Activated CD4-positive, alpha-beta T cell treated with anti-CD3 and anti-CD28 coated beads for 48 hours (primary cell): Measurements from ENCODE around the gene TAOK1.

Source experiments
- DNase-seq: peaks from one replicate; pipeline ENCODE4 v3.0.0-alpha.2; 2020

TAOK1 gene

GRCh38 chr17:29584452-29585079 lies 194.4 kb downstream of the TAOK1 start:
- no peak for DNase-seq

GRCh38 chr17:29585080-29585751 lies 195.1 kb downstream of the TAOK1 start:
- no peak for DNase-seq

GRCh38 chr17:29586676-29587469 lies 196.7 kb downstream of the TAOK1 start:
- no peak for DNase-seq

DNA sequence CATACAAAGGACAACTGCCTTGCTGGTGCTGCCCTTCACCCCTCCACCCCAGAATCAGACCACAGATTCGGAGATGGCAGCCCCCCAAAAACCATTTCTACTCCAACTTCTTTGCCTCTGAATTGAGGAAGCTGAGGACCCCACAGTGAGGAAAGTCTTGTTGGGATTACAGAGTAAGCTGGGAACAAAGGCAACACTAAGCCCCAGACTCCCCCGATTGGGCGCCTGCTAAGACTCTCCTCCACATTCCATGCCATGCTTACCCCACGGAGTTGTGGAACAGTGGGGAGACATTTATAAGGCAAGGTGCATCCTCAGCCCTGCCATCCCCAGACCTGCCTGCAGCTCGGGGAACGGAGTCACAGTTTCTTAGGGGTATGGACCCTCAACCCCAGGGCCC lies 197.4 kb downstream of the TAOK1 start:
- DNase-seq: no peak

DNA sequence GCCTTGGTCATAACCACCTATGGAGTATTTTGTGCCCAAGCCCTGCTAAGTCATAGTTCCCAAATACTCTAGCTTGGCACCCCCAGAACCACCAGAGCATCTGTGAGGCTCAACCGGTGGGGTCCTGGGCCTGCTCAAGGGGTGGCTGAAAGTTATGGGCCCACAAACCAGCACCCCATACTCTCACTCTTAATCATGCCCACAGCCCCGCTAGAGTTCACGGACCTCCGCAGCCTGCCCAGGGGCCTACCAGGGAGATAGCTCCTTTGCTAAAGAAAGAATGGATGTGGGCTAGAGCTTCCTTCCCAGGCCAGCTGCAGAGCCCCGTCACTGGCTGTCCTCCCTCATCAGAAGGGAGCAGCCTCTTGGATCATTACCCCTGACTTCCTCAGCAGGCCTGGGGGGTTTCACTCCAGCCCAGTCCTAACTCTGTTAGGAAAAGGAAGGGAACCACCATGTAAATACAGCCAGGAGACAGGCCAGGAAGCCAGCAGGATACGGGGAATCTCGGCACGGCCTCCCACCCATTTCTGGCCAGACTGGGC lies 197.9 kb downstream of the TAOK1 start:
- DNase-seq: no peak

DNA sequence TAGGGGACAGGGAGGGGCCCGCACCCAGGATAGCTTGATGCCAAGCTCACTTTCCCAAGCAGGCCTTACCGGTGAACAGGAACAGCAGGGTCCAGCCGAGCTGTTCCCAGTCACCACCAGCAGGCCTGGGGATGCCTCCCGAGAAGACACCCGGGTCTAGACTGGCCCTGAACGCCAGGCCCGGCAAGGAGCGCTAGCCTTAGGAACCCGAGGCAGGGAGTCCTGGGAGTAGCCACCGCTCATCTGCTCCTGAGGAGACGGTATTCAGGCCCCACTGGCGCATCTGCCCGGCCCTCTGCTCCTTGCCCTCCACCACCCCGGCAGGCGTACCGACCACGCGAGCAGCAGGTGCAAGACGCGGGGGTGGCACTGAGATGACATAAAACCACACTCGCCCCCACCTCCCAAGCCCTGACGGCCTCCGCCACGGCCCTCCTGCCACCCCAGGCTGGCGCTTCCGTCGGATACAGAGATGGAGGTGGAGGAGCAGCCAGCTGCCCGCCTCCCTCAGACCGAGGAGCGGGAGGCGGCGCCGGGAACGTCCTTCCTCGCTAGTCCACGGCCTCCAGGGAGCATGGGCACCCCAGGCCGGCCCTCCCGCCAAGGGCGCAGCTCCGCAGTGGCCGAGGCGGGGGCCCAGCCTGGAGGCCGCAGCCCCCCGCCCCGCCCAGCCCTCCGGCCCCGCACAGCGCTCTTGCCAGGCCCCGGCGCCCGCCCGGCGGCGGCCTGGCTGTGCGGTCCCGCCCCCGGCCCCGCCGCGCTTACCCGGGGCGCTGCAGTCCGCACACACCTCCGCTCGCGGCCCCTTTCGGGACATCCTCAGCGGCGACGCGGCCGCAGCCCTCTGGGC lies 198.6 kb downstream of the TAOK1 start:
- peak; percentile 61 for DNase-seq

DNA sequence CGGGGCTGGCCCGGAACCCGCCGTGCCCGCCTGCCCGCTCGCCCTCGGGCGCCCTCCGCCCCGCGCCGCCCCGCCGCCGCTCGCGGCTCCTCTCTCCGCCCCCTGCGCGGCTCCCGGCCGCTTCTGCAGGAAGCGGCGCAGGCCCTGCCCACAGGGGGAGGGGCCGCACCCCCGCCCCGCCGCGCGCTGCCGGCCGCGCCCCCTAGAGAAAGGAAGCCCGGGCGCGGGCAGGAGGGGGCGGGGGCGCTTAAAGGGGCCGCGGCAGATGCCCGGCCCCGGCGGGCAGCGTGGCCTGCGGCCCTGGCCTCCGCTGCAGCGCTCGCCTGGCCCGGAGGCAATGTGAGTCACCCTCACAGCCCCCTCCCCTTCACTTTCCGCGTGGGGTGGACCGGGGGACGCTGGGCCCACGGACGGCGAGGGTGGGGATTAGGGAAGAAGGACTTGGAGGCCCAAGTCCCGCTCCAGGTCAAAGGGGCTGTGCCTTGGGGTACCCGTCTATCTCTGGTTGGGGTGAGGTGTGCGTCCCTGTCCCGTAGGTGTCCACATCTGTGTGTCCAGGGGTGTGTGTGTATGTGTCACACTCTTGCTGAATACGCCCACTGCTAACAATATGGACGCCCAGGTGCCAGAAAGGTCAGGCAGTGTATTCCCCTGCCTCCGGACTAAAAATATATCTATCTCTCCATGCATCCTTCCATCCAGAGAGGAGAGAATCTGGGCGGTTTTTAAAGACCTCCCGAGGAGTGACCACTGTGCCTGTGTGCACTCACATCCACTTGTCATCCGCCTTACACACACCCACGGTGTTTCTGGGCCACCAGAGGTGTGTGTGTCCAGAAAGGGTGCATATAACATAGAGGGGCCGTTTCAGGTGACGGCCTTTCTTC lies 199.6 kb downstream of the TAOK1 start, which contains the start of gene GIT1:
Gene GIT1, minus strand, starts transcription at position 125 of the 887 bp plus-strand sequence. CDS start 270 bp downstream, outside the sequence.
- DNase-seq: peak; percentile 87

DNA sequence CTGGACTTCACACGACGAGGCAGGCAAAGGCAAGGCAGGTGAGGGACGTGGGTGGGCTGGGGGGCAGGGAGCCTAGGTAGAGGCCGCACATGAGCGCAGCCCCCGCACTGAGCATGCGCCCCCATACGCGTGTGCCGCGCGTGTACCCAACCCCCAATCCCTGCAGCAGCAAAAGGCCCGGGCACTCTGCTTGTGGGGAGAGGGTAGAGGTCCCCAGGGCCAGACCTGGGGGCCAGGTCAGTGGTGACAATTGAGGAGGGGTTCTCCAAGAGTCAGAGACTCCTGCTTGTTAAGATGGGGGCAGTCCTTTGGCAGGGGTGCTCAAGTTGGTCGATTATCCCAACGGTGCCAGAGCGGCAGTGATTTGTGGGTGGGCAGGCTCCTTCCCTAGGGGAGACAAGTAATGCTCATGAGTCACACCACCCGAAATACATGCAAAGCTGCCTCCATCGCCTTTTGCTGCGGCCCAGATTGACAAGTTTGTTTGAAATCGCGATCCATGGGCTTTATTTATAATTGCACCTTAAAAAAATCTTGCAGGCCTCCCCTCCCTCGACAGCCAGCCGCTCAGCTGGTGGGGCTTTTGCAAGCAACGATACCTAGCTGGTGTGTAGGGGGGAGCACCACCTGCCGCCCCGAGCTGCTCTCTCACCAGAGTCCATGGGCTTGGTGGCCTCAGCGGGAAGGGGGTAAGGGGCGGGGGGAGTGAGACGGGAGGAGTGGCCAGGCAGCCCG lies 200.4 kb downstream of the TAOK1 start:
- peak; percentile 45 for DNase-seq

GRCh38 chr17:29591146-29591736 lies 201.1 kb downstream of the TAOK1 start:
- peak; percentile 75 for DNase-seq

DNA sequence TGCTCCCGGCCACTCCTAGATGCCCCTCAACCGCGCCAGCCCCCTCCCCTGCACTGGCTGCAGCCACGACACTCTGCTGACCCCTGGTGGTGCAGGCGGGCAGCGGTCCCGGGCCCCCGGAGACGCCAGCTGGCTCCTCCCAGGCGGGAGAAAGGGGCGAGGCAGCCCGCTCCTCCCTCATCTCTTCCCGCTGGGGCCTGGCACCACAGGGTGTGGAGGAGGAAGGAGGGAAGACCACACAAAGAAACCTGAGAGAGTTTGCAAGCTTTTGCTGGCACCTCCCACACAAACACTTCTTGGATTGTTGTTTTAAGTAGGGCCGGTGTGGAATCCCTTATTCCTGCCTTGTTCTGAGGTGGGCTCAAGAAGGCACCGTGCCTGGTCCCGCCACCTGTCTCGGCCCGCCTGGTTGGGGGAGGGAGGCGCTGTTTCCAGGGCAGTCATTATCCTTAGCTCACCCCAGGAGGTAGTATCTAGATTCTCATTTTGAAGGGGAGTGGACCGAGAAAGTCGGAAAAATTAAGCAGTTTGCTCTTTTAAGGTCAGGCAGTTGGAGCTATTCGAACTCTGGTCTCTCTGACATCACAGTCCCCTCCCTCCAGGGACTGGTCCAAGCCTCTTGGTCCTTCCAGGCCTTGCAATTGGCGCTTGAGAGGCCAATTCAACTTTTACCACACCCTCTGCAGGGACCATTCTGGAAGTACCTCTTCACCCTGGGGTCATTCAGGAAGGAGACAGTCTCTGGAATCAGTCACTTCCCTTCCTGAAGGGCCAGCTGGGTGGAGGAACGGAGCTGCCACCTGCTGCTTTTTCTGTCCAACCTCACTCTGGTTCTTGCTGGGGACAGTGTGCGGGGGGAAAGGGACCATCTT lies 201.8 kb downstream of the TAOK1 start:
- DNase-seq: peak; percentile 90

- peak; percentile 68 for DNase-seq
These were observed 202.8 kb downstream of the TAOK1 start, which contains the start of gene ANKRD13B for GRCh38 chr17:29592850-29593551. Gene ANKRD13B (plus strand): TSS chr17:29593132. CDS start chr17:29593622, 490 bp downstream.

- DNase-seq: peak; percentile 52
These were observed 203.7 kb downstream of the TAOK1 start for GRCh38 chr17:29593591-29594518.

DNA sequence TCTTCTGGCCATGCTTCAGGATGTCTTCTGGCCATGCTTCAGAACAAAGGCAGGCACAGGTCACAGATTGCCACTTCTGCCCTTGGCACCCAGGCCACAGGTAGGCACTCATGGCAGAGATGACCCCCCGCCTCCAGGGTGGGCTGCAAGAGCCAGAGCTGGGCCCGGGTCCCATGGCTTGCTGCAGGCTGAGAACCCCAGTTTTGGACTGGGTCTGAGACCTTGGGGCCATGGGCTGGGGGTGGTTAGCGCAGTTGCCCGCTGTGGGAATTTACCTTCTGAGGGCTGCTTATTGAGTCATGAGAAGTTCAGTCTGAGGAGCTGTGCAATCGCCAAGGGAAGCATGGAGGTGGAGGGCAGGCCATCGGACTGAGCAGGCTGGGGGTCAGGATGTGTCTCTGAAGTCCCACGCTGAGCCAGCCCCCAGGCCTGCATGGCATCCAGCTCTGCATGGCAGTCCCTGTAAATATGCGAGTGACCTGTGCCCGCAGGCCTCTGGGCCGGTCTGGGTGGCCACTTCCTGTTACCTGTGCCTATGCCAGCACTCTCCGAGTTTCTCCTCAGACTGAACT lies 204.4 kb downstream of the TAOK1 start:
- no peak for DNase-seq

- DNase-seq: no peak
These were observed 205.2 kb downstream of the TAOK1 start for GRCh38 chr17:29595107-29595942.

DNA sequence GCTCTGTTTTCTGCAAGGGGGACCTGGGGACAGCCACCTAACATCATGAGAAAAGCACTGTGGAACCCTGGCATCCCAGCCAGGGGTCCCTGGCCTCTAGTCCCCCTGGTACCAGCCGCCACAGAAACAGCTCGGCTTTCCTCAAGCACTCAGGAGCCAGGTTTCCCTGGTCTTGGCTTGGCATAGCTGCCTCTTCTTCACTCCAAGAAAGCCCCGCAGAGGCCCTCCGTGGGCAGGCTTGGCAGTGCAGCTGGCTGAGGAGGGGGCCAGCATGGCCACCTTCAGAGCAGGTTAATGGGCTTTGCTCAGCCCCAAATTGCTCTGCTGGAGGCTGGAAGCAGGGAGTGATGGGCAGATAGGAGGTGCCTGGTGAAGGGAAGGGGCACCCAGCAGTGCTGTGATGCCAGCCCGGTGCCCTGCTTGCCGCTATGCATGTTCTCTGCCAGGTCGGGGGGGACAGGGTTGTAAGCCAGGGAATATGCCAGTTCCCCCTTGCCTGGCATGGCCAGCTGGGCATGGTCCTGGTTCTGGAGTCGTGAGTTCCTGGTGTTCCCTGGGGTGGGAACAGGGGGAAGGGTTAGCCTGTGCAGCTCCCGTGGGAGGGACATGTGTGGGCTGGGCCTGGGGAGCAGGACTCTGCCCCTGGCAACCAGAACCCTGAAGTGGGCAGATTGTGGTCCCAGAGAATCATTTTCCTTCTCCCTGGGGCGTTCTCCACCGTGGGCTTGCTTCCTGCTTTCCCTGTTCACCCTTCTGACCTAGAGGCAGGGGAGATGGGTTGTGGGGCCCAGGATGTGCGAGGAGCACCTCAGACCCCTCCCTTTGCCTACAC lies 206.0 kb downstream of the TAOK1 start:
- no peak for DNase-seq
